Hindlimb muscle (tissue), 1 donor: Measurements from ENCODE around the gene C8A. TPM values are rescaled to one million over a fixed set of nuclear protein-coding genes. Genes with fewer than 3 reads are reported as not detected.

ENCODE experiments used
- DNase-seq: peaks from one replicate; pipeline ENCODE4 v3.0.0-alpha.2; 2013
- polyA plus RNA-seq: library from polyadenylated mRNA; unstranded; fragments of 120-200 nt; gene quantifications from one replicate; pipeline ENCODE4 v1.2.1, GENCODE V29; 2013; ENCODE audit not compliant: insufficient read length

The C8A gene
- polyA plus RNA-seq, 1 donor = not detected

- DNase-seq = no peak
These were observed 72.6 kb downstream of the C8A start for GRCh38 chr1:56927171-56927570.

GRCh38 chr1:56927986-56928385, 73.4 kb downstream of the C8A start:
- DNase-seq = no peak

- no peak for DNase-seq
These were observed 74.9 kb downstream of the C8A start for GRCh38 chr1:56929492-56929891.

GRCh38 chr1:56931211-56931610, 76.6 kb downstream of the C8A start:
- no peak for DNase-seq

- no peak for DNase-seq
These were observed 77.1 kb downstream of the C8A start for GRCh38 chr1:56931686-56932085.

GRCh38 chr1:56933161-56933560, 78.6 kb downstream of the C8A start:
- DNase-seq = no peak

- no peak for DNase-seq
These were observed 79.0 kb downstream of the C8A start for GRCh38 chr1:56933606-56934005.

GRCh38 chr1:56934430-56935060, 79.9 kb downstream of the C8A start:
- no peak for DNase-seq

- DNase-seq = no peak
These were observed 84.0 kb downstream of the C8A start for GRCh38 chr1:56938646-56939045.

GRCh38 chr1:56939209-56939608, 84.6 kb downstream of the C8A start:
- no peak for DNase-seq

- no peak for DNase-seq
These were observed 85.4 kb downstream of the C8A start for GRCh38 chr1:56940039-56940438.

- DNase-seq = no peak
These were observed 93.9 kb downstream of the C8A start for GRCh38 chr1:56948403-56949023.

- no peak for DNase-seq
These were observed 97.9 kb downstream of the C8A start for GRCh38 chr1:56952501-56952900.

- no peak for DNase-seq
These were observed 98.8 kb downstream of the C8A start for GRCh38 chr1:56953386-56953785.

GRCh38 chr1:56954664-56955063, 100.1 kb downstream of the C8A start:
- DNase-seq = no peak

- DNase-seq = no peak
These were observed 103.3 kb downstream of the C8A start for GRCh38 chr1:56957931-56958330.

- DNase-seq = no peak
These were observed 103.9 kb downstream of the C8A start for GRCh38 chr1:56958526-56958925.

- no peak for DNase-seq
These were observed 106.8 kb downstream of the C8A start for GRCh38 chr1:56961426-56961825.

GRCh38 chr1:56963667-56964066, 109.1 kb downstream of the C8A start:
- no peak for DNase-seq

GRCh38 chr1:56964349-56965017, 109.9 kb downstream of the C8A start:
- DNase-seq = no peak

- no peak for DNase-seq
These were observed 110.6 kb downstream of the C8A start for GRCh38 chr1:56965191-56965590.

- DNase-seq = no peak
These were observed 111.5 kb downstream of the C8A start, which contains the start of gene C8B for GRCh38 chr1:56965916-56966697. TSS of gene C8B (minus strand) at chr1:56966015. CDS start at chr1:56965948, 67 bp downstream.

- DNase-seq = no peak
These were observed 112.1 kb downstream of the C8A start for GRCh38 chr1:56966698-56966999.
